GM19099 (cell line): Measurements from ENCODE around the gene GRAMD1B.

ENCODE experiments used
- POLR2A ChIP-seq: IDR thresholded peaks from 3 replicates; pipeline ENCODE4 v1.6.1; 2011; ENCODE audit warnings: low read depth; ENCODE audit not compliant: insufficient read length; ENCODE audit errors: extremely low read depth

Gene GRAMD1B

GRCh38 chr11:123548774-123549173 is 118.7 kb downstream of the GRAMD1B start:
- no peak for TF ChIP-seq POLR2A

DNA sequence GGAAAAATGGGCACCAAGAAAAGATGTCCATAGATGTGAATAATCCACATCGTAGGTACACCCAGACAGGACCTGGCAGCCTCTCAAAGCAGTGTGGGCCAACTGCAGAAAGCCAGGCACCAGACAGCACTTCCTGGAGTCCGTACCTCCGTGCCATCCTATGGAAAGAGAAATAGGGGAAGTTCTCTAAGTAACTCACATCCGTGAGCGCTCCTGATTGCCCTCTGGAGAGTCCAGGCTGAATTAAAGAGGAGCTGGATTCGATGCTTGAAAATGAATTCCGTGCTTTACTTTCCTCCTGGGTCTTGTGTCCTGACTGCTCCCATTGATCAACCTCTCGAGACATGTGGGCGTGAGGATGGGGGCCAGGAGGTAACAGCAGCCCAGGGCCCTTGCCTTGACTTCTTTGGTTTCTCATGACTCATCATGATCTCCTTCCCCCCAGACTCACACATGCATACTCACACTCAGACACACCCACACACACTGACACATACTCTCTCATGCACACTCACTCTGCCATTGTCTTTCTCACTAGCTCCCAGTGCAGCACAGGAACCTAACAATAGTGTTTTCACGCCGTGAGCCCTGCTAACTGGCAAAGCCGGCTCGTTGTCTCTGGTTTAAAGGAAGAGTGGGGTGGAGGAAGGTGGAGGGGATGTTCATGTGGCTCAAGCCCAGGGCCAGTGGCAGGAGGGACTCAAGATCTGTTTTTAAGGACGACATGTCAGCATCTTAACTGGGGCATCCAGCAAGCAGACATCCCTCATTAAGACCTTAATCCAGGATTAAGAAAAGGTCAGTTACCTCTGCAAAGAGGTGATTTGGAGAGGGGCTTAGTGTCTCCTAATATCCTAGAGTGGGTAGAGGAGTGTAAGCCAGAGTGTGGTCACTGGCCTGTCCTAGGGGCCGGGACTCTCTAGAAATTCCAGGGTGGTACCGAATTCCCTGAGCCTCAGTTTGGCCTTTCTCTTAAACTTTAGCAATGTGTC is 120.2 kb downstream of the GRAMD1B start:
- TF ChIP-seq POLR2A, result no peak

GRCh38 chr11:123551079-123551478 is 121.0 kb downstream of the GRAMD1B start:
- no peak for TF ChIP-seq POLR2A

GRCh38 chr11:123556633-123557032 is 126.6 kb downstream of the GRAMD1B start:
- no peak for TF ChIP-seq POLR2A

DNA sequence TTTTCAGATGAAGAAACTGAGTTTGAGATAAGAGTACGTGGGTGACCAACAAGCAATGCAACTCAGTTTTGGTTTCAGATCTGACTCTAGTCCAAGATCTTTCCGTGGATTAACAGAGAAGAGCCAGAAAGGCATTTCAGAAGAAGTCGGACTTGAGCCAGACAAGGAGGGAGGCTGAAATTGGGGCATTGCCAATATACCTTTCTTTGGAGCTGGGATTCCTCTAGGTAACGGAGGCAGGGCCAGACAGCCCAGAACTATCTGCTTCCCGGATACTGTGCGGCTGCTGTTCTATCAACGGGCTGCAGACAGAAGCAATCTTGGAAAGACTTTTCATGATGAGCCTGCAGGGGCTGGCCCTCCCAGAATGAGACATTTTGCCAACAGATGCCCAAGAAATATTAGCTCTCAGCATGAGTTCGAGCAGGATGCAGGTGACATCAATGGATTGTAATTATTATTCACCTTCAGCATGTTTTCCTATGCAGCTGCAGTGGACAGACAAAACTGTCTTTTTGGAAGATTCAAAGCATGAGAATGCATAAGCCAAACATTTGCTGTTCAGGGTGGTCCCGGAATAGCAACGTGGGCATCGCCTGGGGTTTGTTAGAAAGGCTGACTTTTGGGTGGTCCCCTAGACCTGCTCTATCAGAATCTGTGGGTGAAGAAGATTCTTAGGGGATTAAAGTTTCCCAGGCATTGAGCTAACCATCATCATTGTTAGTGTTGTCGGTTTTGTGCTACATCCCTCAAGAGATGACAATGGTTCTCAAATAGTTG is 128.7 kb downstream of the GRAMD1B start:
- TF ChIP-seq POLR2A, result no peak

DNA sequence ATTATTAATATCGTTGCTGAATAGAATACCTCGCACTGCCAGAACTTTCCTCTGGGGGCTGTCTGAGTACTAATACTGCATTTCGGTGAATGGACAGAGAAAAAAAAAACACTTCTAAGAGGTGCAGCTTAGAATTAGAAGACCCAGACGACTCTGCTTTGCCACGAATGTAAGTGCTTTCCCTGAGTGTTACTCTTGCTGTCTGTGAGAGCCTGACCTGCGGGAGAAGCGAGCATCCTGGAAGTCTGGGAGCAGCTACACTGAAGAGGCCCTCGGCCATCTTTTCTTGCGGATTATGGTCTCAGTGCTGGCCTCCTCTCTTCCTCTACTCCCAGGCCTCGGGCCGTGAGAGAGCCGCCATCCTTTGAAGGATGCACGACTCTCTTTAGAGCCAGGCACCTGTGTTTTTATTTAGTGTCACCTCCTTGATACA is 129.5 kb downstream of the GRAMD1B start:
- no peak for TF ChIP-seq POLR2A

- TF ChIP-seq POLR2A, result no peak
Measured at GRCh38 chr11:123560006-123560405, 129.9 kb downstream of the GRAMD1B start.

GRCh38 chr11:123561431-123561800 is 131.3 kb downstream of the GRAMD1B start:
- no peak for TF ChIP-seq POLR2A

DNA sequence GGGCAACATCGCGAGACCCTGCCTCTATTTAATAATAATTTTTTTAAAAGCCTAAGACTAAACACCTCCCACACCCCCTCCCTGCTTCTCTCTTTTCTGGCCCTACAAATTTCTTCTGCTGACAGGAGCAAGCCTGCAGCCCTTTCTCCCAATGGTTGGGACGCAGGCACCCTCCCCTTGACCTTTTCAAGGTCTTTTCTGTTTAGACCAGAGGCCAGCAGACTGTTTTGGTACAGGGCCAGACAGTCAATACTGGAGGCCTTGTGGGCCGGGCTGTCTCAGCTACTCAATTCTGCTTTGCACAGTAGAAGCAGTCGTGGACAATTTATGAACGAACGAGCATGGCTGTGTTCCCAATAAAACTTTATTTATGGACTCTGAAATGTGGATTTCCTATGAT is 132.1 kb downstream of the GRAMD1B start:
- no peak for TF ChIP-seq POLR2A

GRCh38 chr11:123562829-123563228 is 132.8 kb downstream of the GRAMD1B start:
- no peak for TF ChIP-seq POLR2A

GRCh38 chr11:123564221-123564620 is 134.2 kb downstream of the GRAMD1B start:
- no peak for TF ChIP-seq POLR2A

DNA sequence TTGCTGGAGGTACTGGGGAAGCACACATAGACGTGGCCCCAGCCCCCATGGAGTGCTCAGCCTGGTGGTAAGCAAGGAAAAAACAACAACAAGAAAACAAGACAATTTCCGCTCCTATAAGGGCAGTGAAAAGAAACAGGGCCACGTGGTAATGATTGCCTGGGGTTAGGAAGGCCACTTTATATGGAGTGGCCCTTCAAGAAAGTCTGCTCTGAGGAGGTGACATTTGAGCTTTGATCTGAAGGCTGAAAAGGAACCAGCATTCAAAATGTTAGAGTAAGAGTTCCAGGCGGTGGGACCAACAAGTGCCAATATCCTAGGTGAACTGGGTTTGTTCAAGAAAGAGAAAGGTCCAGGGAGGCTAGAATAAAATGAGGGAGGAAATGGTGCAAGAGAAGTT is 136.8 kb downstream of the GRAMD1B start:
- no peak for TF ChIP-seq POLR2A

DNA sequence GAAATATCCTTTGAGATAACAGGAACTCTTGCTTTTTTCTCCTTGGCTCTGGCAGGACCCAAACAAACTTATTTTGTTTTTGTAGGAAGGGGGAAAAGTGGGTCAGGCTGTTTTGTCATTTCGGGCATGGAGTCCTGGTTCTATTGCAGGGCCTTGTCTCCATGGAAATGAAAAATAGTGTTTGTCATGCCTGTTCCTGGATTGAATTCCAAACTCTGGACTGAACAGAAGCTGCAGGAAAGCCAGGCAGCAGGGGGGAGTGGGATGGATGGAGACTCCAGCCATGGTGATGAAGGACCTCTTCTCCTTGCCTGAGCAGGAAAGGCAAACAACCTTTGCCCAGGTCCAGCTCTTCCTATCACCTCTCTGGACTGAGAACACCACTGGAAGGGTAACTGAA is 137.4 kb downstream of the GRAMD1B start:
- no peak for TF ChIP-seq POLR2A

GRCh38 chr11:123568367-123568870 is 138.3 kb downstream of the GRAMD1B start:
- no peak for TF ChIP-seq POLR2A

DNA sequence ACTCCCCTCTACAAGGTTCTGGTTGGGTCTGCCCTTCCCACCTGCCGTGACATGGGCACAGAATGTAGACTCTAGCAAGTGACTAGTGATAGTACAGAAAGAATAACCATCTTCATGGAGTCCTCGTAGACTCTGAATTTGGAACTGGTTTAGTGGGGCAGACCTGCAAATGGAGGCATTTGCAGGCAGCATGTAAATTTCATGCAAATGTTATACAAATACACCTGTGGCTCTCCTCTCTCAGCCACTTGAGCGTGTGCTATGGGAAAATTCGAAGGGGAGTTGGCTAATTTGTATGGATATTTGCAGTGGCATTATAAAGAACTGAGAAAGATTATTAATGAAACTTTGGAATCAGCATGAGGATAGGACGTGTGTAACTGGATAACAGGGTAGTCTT is 139.3 kb downstream of the GRAMD1B start:
- no peak for TF ChIP-seq POLR2A

- no peak for TF ChIP-seq POLR2A
Measured at GRCh38 chr11:123570939-123571580, 141.0 kb downstream of the GRAMD1B start.

DNA sequence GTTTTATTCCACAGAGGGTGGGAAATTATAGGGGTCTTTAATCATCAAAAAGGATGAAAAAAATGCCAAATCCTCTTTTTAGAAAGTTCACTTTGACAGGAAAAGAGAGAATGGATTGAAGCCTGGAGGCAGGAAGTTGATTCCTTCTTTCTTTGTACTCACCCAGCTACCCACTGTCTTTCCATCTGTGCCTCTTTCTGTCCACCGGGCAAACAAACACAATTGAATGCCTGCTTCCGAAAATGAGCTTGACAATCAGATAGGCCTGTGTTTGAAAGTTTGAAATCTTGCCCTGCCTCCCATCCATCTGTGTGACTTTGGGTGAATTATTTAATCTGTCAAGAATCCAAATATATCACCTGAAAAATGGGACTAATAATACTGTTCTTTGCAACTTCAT is 143.2 kb downstream of the GRAMD1B start:
- no peak for TF ChIP-seq POLR2A
